ENCODE data around the gene NAV2. TPM values are rescaled to one million over a fixed set of nuclear protein-coding genes. Genes with fewer than 3 reads are reported as not detected.

NAV2 gene
- total RNA-seq, 1 experiment from 2014 or later: 22.7 TPM

GRCh38 chr11:19666951-19667350 is 45.7 kb upstream of the NAV2 start:
- ChIA-PET POLR2A (no interaction called here), CTCF (no interaction called here)
- no peaks in the 10 kb centered on the region for H3K36me3 ChIP-seq (ENCODE audit: control insufficient read depth, insufficient read depth, low read length)
- no TSS peak for BruUV-seq (replicated peaks)
- no peak for DNase-seq (ENCODE audit: low read depth, low spot score)
- intact Hi-C loops (cut with micrococcal nuclease; ENCODE audit: unreplicated experiment): no loop called here
- no peaks in the 10 kb centered on the region for H3K9me3 ChIP-seq (ENCODE audit: control insufficient read depth, insufficient read depth, low read depth, low read length)
- no peak for ATAC-seq
- no peak overlapping the region for H3K4me3 ChIP-seq (ENCODE audit: low read depth in 2 of 2, low read length in 2 of 2)
- TF ChIP-seq TCF7L2 (IDR thresholded peaks at IDR 0.05; ENCODE audit: low read depth, low read length) (no peak), POLR2AphosphoS5 (IDR thresholded peaks at IDR 0.05; ENCODE audit: low read depth, low read length) (no peak), CTCF (IDR thresholded peaks at IDR 0.05) (no peak), SIN3A (IDR thresholded peaks at IDR 0.05; ENCODE audit: borderline replicate concordance, insufficient read depth, low read depth, low read length) (no peak), REST (IDR thresholded peaks at IDR 0.05; ENCODE audit: insufficient read depth in 1 of 2, low read depth in 2 of 2, low read length in 1 of 2) (no peak)
- no peaks in the 10 kb centered on the region for H3K27me3 ChIP-seq (ENCODE audit: control insufficient read depth, insufficient read depth, low read length)
- no peaks in the 10 kb centered on the region for H3K4me1 ChIP-seq (ENCODE audit: control insufficient read depth, insufficient read depth, low read length)
- no peak overlapping the region for H3K27ac ChIP-seq (ENCODE audit: low read length)
- in situ Hi-C loops (cut with HindIII; ENCODE audit: low pct_unique_long_range_greater_than_20kb, low sequenced_read_pairs): no loop called here

- intact Hi-C loops (cut with micrococcal nuclease; ENCODE audit: unreplicated experiment): no loop called here
- Histone ChIP-seq H3K9me3 (ENCODE audit: control insufficient read depth, insufficient read depth, low read depth, low read length) (no peaks in the 10 kb centered on the region), H3K27me3 (ENCODE audit: control insufficient read depth, insufficient read depth, low read length) (no peaks in the 10 kb centered on the region), H3K27ac (ENCODE audit: low read length) (no peak overlapping the region), H3K4me1 (ENCODE audit: control insufficient read depth, insufficient read depth, low read length) (no peaks in the 10 kb centered on the region), H3K36me3 (ENCODE audit: control insufficient read depth, insufficient read depth, low read length) (no peaks in the 10 kb centered on the region), H3K4me3 (ENCODE audit: low read depth in 2 of 2, low read length in 2 of 2) (no peak overlapping the region)
- ChIA-PET POLR2A (no interaction called here), CTCF (no interaction called here)
- in situ Hi-C loops (cut with HindIII; ENCODE audit: low pct_unique_long_range_greater_than_20kb, low sequenced_read_pairs): no loop called here
- DNase-seq (ENCODE audit: low read depth, low spot score) (no peak), ATAC-seq (no peak)
- BruUV-seq (replicated peaks): no TSS peak
- no peak for TF ChIP-seq SIN3A (IDR thresholded peaks at IDR 0.05; ENCODE audit: borderline replicate concordance, insufficient read depth, low read depth, low read length)
- TF ChIP-seq TCF7L2 (IDR thresholded peaks at IDR 0.05; ENCODE audit: low read depth, low read length): no peak
- no peak for TF ChIP-seq REST (IDR thresholded peaks at IDR 0.05; ENCODE audit: insufficient read depth in 1 of 2, low read depth in 2 of 2, low read length in 1 of 2)
- TF ChIP-seq POLR2AphosphoS5 (IDR thresholded peaks at IDR 0.05; ENCODE audit: low read depth, low read length): no peak
- no peak for TF ChIP-seq CTCF (IDR thresholded peaks at IDR 0.05)
Observed at GRCh38 chr11:19669511-19669910, 43.1 kb upstream of the NAV2 start.
